AG04450 (cell line): ENCODE data around the gene SMC5. TPM values are rescaled to one million over a fixed set of nuclear protein-coding genes. Genes with fewer than 3 reads are reported as not detected.

Experiments used
- CTCF ChIA-PET: fragments of 300-600, 350-600 bp; formaldehyde crosslinking; extraction: SDS; loops from one replicate; lab custom pipeline; 2022; ENCODE audit warnings: antibody characterized with exemption, inconsistent platforms; lab: Charles Lee
- POLR2A ChIA-PET: fragments of 350-600 bp; formaldehyde crosslinking; extraction: SDS; loops from one replicate; lab custom pipeline; 2021; ENCODE audit warnings: antibody characterized with exemption, inconsistent platforms; lab: Yijun Ruan, JAX
- DNase-seq: peaks from one replicate; pipeline ENCODE4 v3.0.0-alpha.2; 2011; ENCODE audit warnings: low read depth, low spot score
- H3K27ac ChIP-seq: one replicate; pipeline ENCODE4 v1.5.1; 2012; ENCODE audit warnings: low read depth, low read length, control low read depth
- H3K27me3 ChIP-seq: one replicate; pipeline ENCODE4 v1.6.0; 2012; ENCODE audit warnings: low read length; ENCODE audit not compliant: control insufficient read depth, insufficient read depth
- H3K4me3 ChIP-seq: 2 replicates; pipeline ENCODE4 v1.5.1; 2011; ENCODE audit warnings: mild to moderate bottlenecking, low read depth, low read length, control low read depth
- H3K9me3 ChIP-seq: 2 replicates; pipeline ENCODE4 v1.5.1; 2012; ENCODE audit warnings: low read length; ENCODE audit not compliant: control insufficient read depth, insufficient read depth
- polyA plus RNA-seq: library from polyadenylated mRNA; depleted of rRNA; stranded (reverse); fragments of >200 nt; gene quantifications from 2 replicates; pipeline ENCODE4 v1.2.3, GENCODE V29; 2011
- TF ChIP-seq, protein P1 (sequence below): IDR thresholded peaks from 2 replicates; pipeline ENCODE4 v1.5.1; 2011; ENCODE audit warnings: low read depth, low read length, control low read depth, inconsistent platforms

SMC5 gene
- polyA plus RNA-seq, 1 experiment, result 29.1 TPM

DNA sequence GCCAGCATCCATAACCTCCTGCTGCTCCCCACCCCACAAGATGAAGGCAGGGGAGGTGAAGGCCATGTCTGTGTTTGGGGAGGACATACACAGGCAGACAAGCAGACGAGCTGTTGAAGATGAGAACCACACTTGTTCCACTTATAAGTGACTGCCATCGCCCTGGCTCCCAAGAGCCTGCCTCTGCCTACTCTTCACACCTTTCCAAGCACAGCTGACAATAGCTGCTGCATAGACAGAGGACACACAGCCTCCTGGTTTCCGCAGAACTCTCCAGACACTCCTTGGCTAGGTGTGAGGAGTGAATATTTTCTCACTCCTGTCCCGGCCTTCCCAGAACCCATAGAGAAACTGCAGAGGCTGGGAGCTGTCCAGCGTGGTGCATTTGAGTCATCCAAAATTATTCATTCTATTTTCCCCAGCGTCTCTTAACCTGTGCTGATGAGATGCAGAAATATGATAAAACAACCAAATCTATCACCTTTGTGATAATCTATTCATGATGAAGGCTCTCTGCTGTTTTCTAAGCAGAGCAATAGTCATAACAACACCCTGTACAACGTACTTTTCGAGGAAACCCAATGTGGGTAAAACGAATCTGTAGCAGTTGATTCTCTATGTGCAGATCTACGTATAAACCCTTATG, 131.0 kb downstream of the SMC5 start:
- ChIA-PET CTCF (interaction anchor here (0.7 to 2.4 kb wide), 4 partner anchors 48 to 213 kb away, joined by 3 to 11 read pairs (median 4); no protein-coding TSS in a partner anchor), POLR2A (interaction anchor here (1.2 kb wide), 1 partner anchor 30 kb away, joined by 3 read pairs; no protein-coding TSS in a partner anchor)
- Histone ChIP-seq H3K27me3 (no peaks in the 10 kb centered on the region), H3K4me3 (no peak overlapping the region), H3K27ac (no peak overlapping the region), H3K9me3 (no peaks in the 10 kb centered on the region; the same call in 1 of the 2 replicates)
- no peak for DNase-seq
- TF ChIP-seq, protein P1, sequence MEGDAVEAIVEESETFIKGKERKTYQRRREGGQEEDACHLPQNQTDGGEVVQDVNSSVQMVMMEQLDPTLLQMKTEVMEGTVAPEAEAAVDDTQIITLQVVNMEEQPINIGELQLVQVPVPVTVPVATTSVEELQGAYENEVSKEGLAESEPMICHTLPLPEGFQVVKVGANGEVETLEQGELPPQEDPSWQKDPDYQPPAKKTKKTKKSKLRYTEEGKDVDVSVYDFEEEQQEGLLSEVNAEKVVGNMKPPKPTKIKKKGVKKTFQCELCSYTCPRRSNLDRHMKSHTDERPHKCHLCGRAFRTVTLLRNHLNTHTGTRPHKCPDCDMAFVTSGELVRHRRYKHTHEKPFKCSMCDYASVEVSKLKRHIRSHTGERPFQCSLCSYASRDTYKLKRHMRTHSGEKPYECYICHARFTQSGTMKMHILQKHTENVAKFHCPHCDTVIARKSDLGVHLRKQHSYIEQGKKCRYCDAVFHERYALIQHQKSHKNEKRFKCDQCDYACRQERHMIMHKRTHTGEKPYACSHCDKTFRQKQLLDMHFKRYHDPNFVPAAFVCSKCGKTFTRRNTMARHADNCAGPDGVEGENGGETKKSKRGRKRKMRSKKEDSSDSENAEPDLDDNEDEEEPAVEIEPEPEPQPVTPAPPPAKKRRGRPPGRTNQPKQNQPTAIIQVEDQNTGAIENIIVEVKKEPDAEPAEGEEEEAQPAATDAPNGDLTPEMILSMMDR, result no peak

DNA sequence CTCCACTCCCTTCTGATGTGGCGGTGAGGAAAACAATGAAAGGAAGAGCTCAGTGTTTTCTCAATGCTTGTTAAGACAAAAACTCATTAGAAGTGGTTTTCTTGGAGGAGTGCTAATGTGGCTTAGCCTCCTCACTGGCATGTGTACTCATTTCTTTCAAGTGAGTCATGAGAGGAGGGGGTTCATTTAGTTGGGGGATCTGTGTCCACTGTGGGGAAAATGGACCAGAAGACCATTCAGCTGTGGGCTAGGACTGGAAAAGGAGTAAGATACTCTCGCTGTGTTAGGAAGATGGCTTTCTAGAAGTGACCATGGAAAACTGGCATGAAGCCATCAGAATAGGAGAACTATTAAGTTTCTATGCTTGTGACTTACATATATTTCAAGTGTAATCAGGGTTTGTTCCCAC, 132.2 kb downstream of the SMC5 start:
- ChIA-PET CTCF (interaction anchor here (0.6 to 2.4 kb wide), 4 partner anchors 69 to 787 kb away, joined by 3 to 11 read pairs (median 3); no protein-coding TSS in a partner anchor), POLR2A (interaction anchor here (1.2 kb wide), 1 partner anchor 29 kb away, joined by 3 read pairs; no protein-coding TSS in a partner anchor)
- Histone ChIP-seq H3K4me3 (no peak overlapping the region), H3K27me3 (no peaks in the 10 kb centered on the region), H3K27ac (no peak overlapping the region), H3K9me3 (no peaks in the 10 kb centered on the region; the same call in 1 of the 2 replicates)
- no peak for DNase-seq
- TF ChIP-seq, protein P1, result no peak

GRCh38 chr9:70392189-70392588, 133.4 kb downstream of the SMC5 start:
- H3K27me3 ChIP-seq, result no peaks in the 10 kb centered on the region
- DNase-seq, result no peak
- no peak overlapping the region for H3K27ac ChIP-seq
- CTCF ChIA-PET, result interaction anchor here (0.8 to 2.4 kb wide), 2 partner anchors 52 to 210 kb away, joined by 3 to 11 read pairs; no protein-coding TSS in a partner anchor
- POLR2A ChIA-PET, result no interaction called here
- no peaks in the 10 kb centered on the region; the same call in 1 of the 2 replicates for H3K9me3 ChIP-seq
- TF ChIP-seq, protein P1, result 0 out of 2 replicates have a peak, but pooled peaks have one; percentile 19
- H3K4me3 ChIP-seq, result no peak overlapping the region

- POLR2A ChIA-PET, result no interaction called here
- TF ChIP-seq, protein P1, result no peak
- CTCF ChIA-PET, result interaction anchor here (1.8 kb wide), 1 partner anchor 210 kb away, joined by 6 read pairs; no protein-coding TSS in a partner anchor
- Histone ChIP-seq H3K4me3 (no peak overlapping the region), H3K27me3 (no peaks in the 10 kb centered on the region), H3K27ac (no peak overlapping the region), H3K9me3 (no peaks in the 10 kb centered on the region)
- no peak for DNase-seq
These were observed 134.1 kb downstream of the SMC5 start for GRCh38 chr9:70392850-70393249.

DNA sequence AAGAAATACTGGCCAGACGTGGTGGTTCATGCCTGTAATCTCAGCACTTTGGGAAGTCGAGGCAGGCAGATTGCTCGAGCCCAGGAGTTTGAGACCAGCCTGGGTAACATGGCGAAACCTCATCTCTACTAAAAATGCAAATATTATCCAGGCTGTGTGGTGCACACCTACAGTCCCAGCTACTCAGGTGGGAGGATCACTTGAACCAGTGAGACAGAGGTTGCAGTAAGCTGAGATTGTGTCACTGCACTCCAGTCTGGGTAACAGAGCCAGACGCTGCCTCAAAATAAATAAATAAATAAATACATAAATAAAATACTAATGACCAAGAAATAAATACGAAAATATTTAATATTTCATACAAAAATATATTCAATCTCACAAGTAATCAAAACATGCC, 136.9 kb downstream of the SMC5 start:
- Histone ChIP-seq H3K4me3 (no peak overlapping the region), H3K9me3 (no peaks in the 10 kb centered on the region), H3K27ac (no peak overlapping the region), H3K27me3 (no peaks in the 10 kb centered on the region)
- DNase-seq, result no peak
- POLR2A ChIA-PET, result no interaction called here
- TF ChIP-seq, protein P1, result no peak
- CTCF ChIA-PET, result interaction anchor here (1.0 kb wide), 1 partner anchor 207 kb away, joined by 3 read pairs; no protein-coding TSS in a partner anchor
